ENCODE results near the gene SPATA21. TPM values are rescaled to one million over a fixed set of nuclear protein-coding genes. Genes with fewer than 3 reads are reported as not detected.

The SPATA21 gene
- polyA plus RNA-seq, 1 donor from 2014 or later = not detected

- peaks cover 0 to 4% (median 1%) of the 10 kb centered on the region in 3 donors for H3K4me1 Mint-ChIP-seq
- H3K9me3 Mint-ChIP-seq = peaks cover 0 to 1% (median 0%) of the 10 kb centered on the region in 3 donors
- H3K4me3 Mint-ChIP-seq = no peak overlapping the region
- H3K36me3 Mint-ChIP-seq = no peaks in the 10 kb centered on the region
- no peaks in the 10 kb centered on the region for H3K27me3 Mint-ChIP-seq
- H3K27ac Mint-ChIP-seq = peak overlapping the region in 1 of 3 donors; percentile 59
Observed at GRCh38 chr1:16413191-16413590, 24.0 kb downstream of the SPATA21 start.

GRCh38 chr1:16410803-16411202, 26.4 kb downstream of the SPATA21 start:
- Mint-ChIP-seq H3K27me3 (no peaks in the 10 kb centered on the region), H3K4me3 (no peak overlapping the region), H3K4me1 (peaks cover 0 to 4% (median under 1%) of the 10 kb centered on the region in 3 donors), H3K27ac (no peak overlapping the region), H3K36me3 (no peaks in the 10 kb centered on the region), H3K9me3 (peaks cover 0 to 1% (median 0%) of the 10 kb centered on the region in 3 donors)

- no peak overlapping the region for H3K4me3 Mint-ChIP-seq
- peaks cover 0 to 1% (median 0%) of the 10 kb centered on the region in 3 donors for H3K9me3 Mint-ChIP-seq
- H3K36me3 Mint-ChIP-seq = no peaks in the 10 kb centered on the region
Observed at GRCh38 chr1:16409536-16410152, 27.6 kb downstream of the SPATA21 start.

DNA sequence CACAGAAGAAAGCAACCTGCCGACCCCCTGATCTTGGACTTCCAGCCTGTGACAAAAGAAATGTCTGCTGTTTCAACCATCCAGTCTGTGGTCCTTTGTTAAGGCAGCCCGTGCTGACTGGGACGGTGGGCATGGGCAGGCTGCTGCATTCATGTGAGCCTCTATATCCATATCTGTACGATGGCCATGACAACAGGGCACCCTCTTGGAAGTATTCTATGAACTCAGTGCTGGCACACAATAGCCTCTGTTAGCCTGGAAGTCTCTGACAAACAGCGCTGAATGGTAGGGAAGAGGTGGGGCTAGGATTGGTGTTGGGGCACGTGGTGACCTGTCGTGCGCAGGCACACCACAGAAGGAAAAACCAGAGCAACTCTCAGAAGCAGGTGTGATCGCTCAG, 30.4 kb downstream of the SPATA21 start:
- peak overlapping the region in 1 of 4 donors; percentile 61 for H3K4me3 Mint-ChIP-seq
- no peaks in the 10 kb centered on the region for H3K27me3 Mint-ChIP-seq
- H3K27ac Mint-ChIP-seq = peak overlapping the region in 1 of 3 donors; percentile 50
- no peaks in the 10 kb centered on the region for H3K36me3 Mint-ChIP-seq
- H3K9me3 Mint-ChIP-seq = no peaks in the 10 kb centered on the region
- peaks cover 0 to 4% (median 2%) of the 10 kb centered on the region in 3 donors for H3K4me1 Mint-ChIP-seq

More at GRCh38 chr1:16409536-16410152, 27.6 kb downstream of the SPATA21 start:
- Mint-ChIP-seq H3K27me3 (no peaks in the 10 kb centered on the region), H3K27ac (no peak overlapping the region), H3K4me1 (peaks cover 0 to 4% (median 2%) of the 10 kb centered on the region in 3 donors)

DNA sequence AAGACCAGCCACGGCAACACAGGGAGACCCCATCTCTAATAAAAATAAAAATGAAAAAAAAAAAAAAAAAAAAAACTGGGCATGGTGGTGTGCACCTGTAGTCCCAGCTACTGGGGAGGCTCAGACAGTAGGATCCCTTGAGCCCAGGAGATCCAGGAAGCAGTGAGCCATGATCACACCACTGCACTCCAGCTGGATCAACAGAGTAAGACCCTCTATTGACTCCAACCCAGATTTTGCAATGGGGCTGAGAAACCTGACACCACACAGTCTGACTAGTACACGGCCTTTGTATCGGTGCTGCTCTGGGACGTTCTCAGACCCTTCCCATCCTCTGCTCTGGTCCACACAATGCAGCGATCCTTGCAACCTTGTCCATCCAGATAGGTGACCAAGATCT, 31.8 kb downstream of the SPATA21 start:
- Mint-ChIP-seq H3K4me3 (no peak overlapping the region), H3K36me3 (no peaks in the 10 kb centered on the region), H3K4me1 (peaks cover 0 to 4% (median 2%) of the 10 kb centered on the region in 3 donors), H3K9me3 (no peaks in the 10 kb centered on the region), H3K27me3 (no peaks in the 10 kb centered on the region), H3K27ac (no peak overlapping the region)

DNA sequence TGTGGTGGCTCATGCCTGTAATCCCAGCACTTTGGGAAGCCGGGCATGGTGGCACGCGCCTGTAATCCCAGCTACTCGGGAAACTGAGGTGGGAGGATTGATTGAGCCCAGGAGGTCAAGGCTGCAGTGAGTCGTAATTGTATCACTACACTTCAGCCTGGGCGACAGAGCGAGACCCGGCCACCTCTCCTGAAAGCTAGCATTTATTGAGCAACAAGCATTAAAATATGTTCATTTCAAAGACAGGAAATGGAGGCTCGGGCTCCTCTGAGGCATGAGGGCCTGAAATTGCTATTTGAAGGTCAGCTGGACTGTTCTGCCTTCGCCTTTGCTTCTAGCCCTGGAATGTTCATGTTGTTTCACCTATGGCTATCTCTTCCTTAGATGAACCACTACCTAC, 34.5 kb downstream of the SPATA21 start:
- peaks cover 3% of the 10 kb centered on the region for H3K36me3 Mint-ChIP-seq
- H3K27ac Mint-ChIP-seq = no peak overlapping the region
- H3K4me3 Mint-ChIP-seq = no peak overlapping the region
- H3K27me3 Mint-ChIP-seq = no peaks in the 10 kb centered on the region
- H3K9me3 Mint-ChIP-seq = no peaks in the 10 kb centered on the region
- H3K4me1 Mint-ChIP-seq = peaks cover 0 to 4% (median 0%) of the 10 kb centered on the region in 3 donors

DNA sequence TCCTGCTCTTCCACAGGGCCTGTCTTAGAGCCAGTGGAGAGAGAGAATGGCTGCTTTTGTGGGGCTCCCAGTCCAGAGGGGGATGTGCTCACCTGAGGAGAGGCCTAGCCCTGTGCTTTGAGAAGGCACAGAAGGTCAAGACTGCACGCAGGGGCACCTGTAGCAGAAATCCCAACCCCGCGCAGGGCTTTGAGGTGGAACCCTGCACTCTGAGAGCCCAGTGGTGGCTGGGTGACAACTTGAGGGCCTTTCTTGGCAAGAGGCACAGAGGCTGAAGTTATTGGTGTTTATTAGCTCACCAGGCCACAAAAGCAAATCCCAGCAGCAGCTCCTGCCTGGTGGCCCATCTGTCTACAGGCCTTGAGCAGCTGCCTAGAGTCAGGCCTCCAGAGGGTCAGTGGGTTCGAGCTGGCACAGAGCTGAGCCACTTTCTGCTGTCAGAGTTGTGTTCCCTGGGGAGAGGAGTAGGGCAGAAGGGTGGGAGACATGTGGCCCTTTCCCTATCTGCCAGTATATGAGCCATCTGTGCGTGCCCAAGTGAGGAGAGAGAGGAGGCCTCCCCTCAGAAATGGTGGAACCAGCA, 38.8 kb downstream of the SPATA21 start:
- Mint-ChIP-seq H3K9me3 (no peaks in the 10 kb centered on the region), H3K27ac (peak overlapping the region in 1 of 3 donors; percentile 67), H3K27me3 (no peaks in the 10 kb centered on the region), H3K4me1 (peaks cover 0 to 3% (median 0%) of the 10 kb centered on the region in 3 donors), H3K4me3 (no peak overlapping the region), H3K36me3 (peaks cover 3% of the 10 kb centered on the region)

DNA sequence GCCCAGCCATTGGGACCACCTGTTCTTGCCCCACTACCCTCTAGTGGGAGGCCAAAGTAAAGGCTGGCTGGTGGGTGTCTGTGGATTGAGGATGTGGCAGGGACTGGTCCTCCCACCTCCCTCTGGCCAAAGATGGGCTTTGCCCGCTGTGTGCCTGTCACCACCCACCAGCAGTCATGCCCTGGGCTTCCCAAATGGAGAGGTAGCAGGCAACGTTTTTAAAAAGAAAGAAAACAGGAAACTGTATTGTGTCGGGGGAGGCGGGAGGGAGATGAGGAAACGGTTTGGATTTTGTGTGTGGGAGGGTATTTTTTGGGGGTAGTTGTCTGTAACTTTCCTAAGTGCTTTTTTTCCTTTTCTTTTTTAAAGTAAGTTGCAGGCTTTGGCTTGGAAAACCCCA, 40.1 kb downstream of the SPATA21 start:
- Mint-ChIP-seq H3K27me3 (no peaks in the 10 kb centered on the region), H3K4me3 (no peak overlapping the region), H3K36me3 (peaks cover 3% of the 10 kb centered on the region), H3K9me3 (no peaks in the 10 kb centered on the region), H3K27ac (peak overlapping the region in 1 of 3 donors; percentile 46), H3K4me1 (peaks cover 0 to 11% (median 8%) of the 10 kb centered on the region in 3 donors)

- H3K9me3 Mint-ChIP-seq = no peaks in the 10 kb centered on the region
- peak overlapping the region in 2 of 3 donors; percentile 35 to 50 for H3K27ac Mint-ChIP-seq
- H3K27me3 Mint-ChIP-seq = no peaks in the 10 kb centered on the region
- H3K4me3 Mint-ChIP-seq = no peak overlapping the region
- peaks cover 3% of the 10 kb centered on the region for H3K36me3 Mint-ChIP-seq
- H3K4me1 Mint-ChIP-seq = peaks cover 0 to 12% (median 11%) of the 10 kb centered on the region in 3 donors
Observed at GRCh38 chr1:16396591-16396990, 40.6 kb downstream of the SPATA21 start.

DNA sequence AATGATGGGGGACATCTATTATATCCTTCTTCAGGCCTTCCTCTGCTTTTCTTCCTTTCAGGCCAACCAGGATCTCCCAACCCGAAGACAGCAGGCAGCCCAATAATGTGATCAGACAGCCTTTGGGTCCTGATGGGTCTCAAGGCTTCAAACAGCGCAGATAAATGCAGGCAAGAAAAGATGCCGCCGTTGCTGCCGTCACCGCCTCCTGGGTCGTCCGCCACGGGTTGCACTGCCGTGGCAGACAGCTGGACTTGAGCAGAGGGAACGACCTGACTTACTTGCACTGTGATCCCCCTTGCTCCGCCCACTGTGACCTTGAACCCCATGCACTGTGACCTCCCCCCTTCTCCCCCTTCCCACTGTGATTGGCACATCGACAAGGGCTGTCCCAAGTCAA, 42.2 kb downstream of the SPATA21 start:
- Mint-ChIP-seq H3K4me1 (peaks cover 7 to 27% (median 22%) of the 10 kb centered on the region in 3 donors), H3K27ac (no peak overlapping the region), H3K27me3 (no peaks in the 10 kb centered on the region), H3K9me3 (no peaks in the 10 kb centered on the region), H3K36me3 (peaks cover 4% of the 10 kb centered on the region), H3K4me3 (no peak overlapping the region)

DNA sequence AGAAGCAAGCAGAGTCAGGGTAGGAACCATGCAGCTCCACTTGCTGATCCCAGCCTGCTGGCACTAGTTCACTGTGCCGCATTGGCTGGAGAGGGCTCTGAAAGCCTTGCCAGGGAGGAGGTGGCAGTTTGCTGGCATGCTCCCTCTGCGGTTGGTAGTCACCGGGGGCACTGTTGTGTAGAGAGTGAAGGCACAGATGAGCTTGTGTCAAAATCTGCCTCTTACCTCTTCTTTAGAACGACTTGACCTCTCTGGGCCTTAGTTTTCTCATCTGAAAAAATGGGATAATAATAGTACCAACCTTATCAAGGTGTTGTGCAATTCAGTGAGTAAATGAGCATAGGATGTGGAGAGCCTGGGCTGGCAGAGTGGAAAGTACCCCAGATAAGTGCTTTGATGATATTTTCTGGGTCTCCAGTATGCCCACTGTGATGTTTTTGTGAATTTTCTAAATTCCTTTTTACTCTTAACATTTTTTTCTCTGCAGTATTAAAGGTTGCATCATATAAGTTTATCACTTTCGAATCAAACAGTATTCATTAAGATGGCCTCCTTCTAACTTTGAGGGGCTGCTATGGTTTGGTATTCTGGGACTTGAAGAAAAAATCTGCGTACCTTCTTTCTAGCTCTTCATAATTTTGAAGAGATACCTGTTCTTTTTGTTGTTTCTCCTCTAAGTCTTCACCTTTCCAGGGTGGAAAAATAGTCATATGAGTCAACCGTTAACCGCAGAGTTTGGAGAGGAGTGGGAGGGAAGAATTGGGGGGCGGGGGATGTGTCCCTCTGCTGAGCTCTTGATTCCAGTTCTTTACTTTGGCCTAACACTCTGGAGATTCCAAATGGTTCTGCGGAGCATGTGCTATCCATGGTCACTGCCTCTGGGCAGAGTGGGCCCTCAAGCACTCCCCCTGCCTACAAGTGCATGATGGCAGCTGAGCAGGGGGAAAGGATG, 43.4 kb downstream of the SPATA21 start:
- peaks cover 2% of the 10 kb centered on the region for H3K36me3 Mint-ChIP-seq
- peak overlapping the region in 1 of 4 donors; percentile 23 for H3K4me3 Mint-ChIP-seq

GRCh38 chr1:16392740-16393569, 44.3 kb downstream of the SPATA21 start:
- no peaks in the 10 kb centered on the region for H3K27me3 Mint-ChIP-seq
- no peaks in the 10 kb centered on the region for H3K9me3 Mint-ChIP-seq
- peak overlapping the region in 1 of 3 donors; percentile 86 for H3K27ac Mint-ChIP-seq
- H3K4me3 Mint-ChIP-seq = peak overlapping the region in 1 of 4 donors; percentile 45
- peaks cover 15 to 35% (median 30%) of the 10 kb centered on the region in 3 donors for H3K4me1 Mint-ChIP-seq
- H3K36me3 Mint-ChIP-seq = peaks cover 2% of the 10 kb centered on the region

More for the DNA sequence above, 43.4 kb downstream of the SPATA21 start:
- H3K4me1 Mint-ChIP-seq = peaks cover 8 to 30% (median 25%) of the 10 kb centered on the region in 3 donors
- peak overlapping the region in 2 of 3 donors; percentile 28 to 78 for H3K27ac Mint-ChIP-seq
- H3K9me3 Mint-ChIP-seq = no peaks in the 10 kb centered on the region
- no peaks in the 10 kb centered on the region for H3K27me3 Mint-ChIP-seq

GRCh38 chr1:16391411-16391810, 45.8 kb downstream of the SPATA21 start:
- Mint-ChIP-seq H3K4me1 (peaks cover 26 to 46% (median 42%) of the 10 kb centered on the region in 3 donors), H3K36me3 (peaks cover 2% of the 10 kb centered on the region), H3K27ac (peak overlapping the region in 2 of 3 donors; percentile 42 to 82), H3K27me3 (no peaks in the 10 kb centered on the region), H3K4me3 (peak overlapping the region in 1 of 4 donors; percentile 74), H3K9me3 (no peaks in the 10 kb centered on the region)
